HepG2 (cell line): ENCODE measurements around the gene STAMBPL1. TPM values are rescaled to one million over a fixed set of nuclear protein-coding genes. Genes with fewer than 3 reads are reported as not detected.

Experiments used
- CCAR2 ChIP-seq: fragments of 200-400 bp; formaldehyde crosslinking; optimal IDR thresholded peaks from 2 replicates; pipeline ENCODE3; 2018; ENCODE audit warnings: low read depth, mild to moderate bottlenecking, low read length, moderate library complexity
- HNF4G ChIP-seq, 2 experiments: sonication (generic) in 1 of 2; formaldehyde crosslinking in 1 of 2; IDR thresholded peaks; 2 replicates each; pipeline versions ENCODE4 v1.4.0 to v1.6.1; 2011 to 2020; ENCODE audit warnings: borderline replicate concordance in 2 of 2, low read depth in 2 of 2, mild to moderate bottlenecking in 2 of 2, low read length in 1 of 2, missing genetic modification reagents in 1 of 2, moderate library complexity in 1 of 2
- NCOA1 ChIP-seq: sonication (generic); formaldehyde crosslinking; IDR thresholded peaks from 2 replicates; pipeline ENCODE4 v1.9.0; 2021; ENCODE audit warnings: missing genetic modification reagents
- NFKBIZ ChIP-seq: IDR thresholded peaks from 2 replicates; pipeline ENCODE4 v1.6.1; 2018; ENCODE audit warnings: missing genetic modification reagents, missing compliant biosample characterization
- PCBP2 ChIP-seq: fragments of 200-400 bp; formaldehyde crosslinking; optimal IDR thresholded peaks from 2 replicates; pipeline ENCODE3; 2018; ENCODE audit warnings: low read length, low read depth; ENCODE audit not compliant: poor library complexity, severe bottlenecking
- PITX1 ChIP-seq: sonication (generic); formaldehyde crosslinking; IDR thresholded peaks from 2 replicates; pipeline ENCODE4 v1.5.1; 2020; ENCODE audit warnings: mild to moderate bottlenecking, missing genetic modification reagents
- SCMH1 ChIP-seq: sonication (generic); formaldehyde crosslinking; IDR thresholded peaks from 2 replicates; pipeline ENCODE4 v1.9.0; 2021; ENCODE audit warnings: missing genetic modification reagents, mild to moderate bottlenecking, borderline replicate concordance
- SMAD3 ChIP-seq: sonication (generic); formaldehyde crosslinking; IDR thresholded peaks from 2 replicates; pipeline ENCODE4 v1.4.0; 2020; ENCODE audit warnings: missing genetic modification reagents
- SP2 ChIP-seq: sonication (generic); formaldehyde crosslinking; IDR thresholded peaks from 2 replicates; pipeline ENCODE4 v1.5.1; 2020; ENCODE audit warnings: mild to moderate bottlenecking, missing genetic modification reagents
- XRCC5 ChIP-seq: fragments of 200-400 bp; formaldehyde crosslinking; optimal IDR thresholded peaks from 2 replicates; pipeline ENCODE3; 2017; ENCODE audit warnings: mild to moderate bottlenecking, low read length
- ZBTB3 ChIP-seq: sonication (generic); formaldehyde crosslinking; IDR thresholded peaks from 2 replicates; pipeline ENCODE4 v1.4.0; 2020; ENCODE audit warnings: low read depth, mild to moderate bottlenecking, moderate library complexity, missing genetic modification reagents, borderline replicate concordance
- ZNF224 ChIP-seq: sonication (generic); formaldehyde crosslinking; IDR thresholded peaks from 2 replicates; pipeline ENCODE4 v1.5.0; 2020; ENCODE audit warnings: mild to moderate bottlenecking, missing genetic modification reagents
- ZNF263 ChIP-seq: sonication (generic); formaldehyde crosslinking; IDR thresholded peaks from 2 replicates; pipeline ENCODE4 v1.4.0; 2020; ENCODE audit warnings: missing genetic modification reagents
- ZNF547 ChIP-seq: sonication (generic); formaldehyde crosslinking; IDR thresholded peaks from 2 replicates; pipeline ENCODE4 v1.5.1; 2020; ENCODE audit warnings: mild to moderate bottlenecking, missing genetic modification reagents
- ZNF549 ChIP-seq: sonication (generic); formaldehyde crosslinking; IDR thresholded peaks from 2 replicates; pipeline ENCODE4 v1.5.0; 2020; ENCODE audit warnings: missing genetic modification reagents
- ZNF598 ChIP-seq: sonication (generic); formaldehyde crosslinking; IDR thresholded peaks from 2 replicates; pipeline ENCODE4 v1.5.1; 2020; ENCODE audit warnings: mild to moderate bottlenecking, missing genetic modification reagents, borderline replicate concordance
- ZNF629 ChIP-seq: sonication (generic); formaldehyde crosslinking; conservative IDR thresholded peaks from 2 replicates; pipeline ENCODE4 v1.5.0; 2020; ENCODE audit warnings: missing genetic modification reagents
- ZNF720 ChIP-seq: sonication (generic); formaldehyde crosslinking; IDR thresholded peaks from 2 replicates; pipeline ENCODE4 v1.4.0; 2020; ENCODE audit warnings: missing genetic modification reagents
- ZNF749 ChIP-seq: sonication (generic); formaldehyde crosslinking; IDR thresholded peaks from 2 replicates; pipeline ENCODE4 v1.8.0; 2022; ENCODE audit warnings: mild to moderate bottlenecking, missing genetic modification reagents, moderate library complexity, borderline replicate concordance
- ZNF773 ChIP-seq: sonication (generic); formaldehyde crosslinking; IDR thresholded peaks from 2 replicates; pipeline ENCODE4 v1.4.0; 2020; ENCODE audit warnings: missing genetic modification reagents, borderline replicate concordance
- ZNF776 ChIP-seq: sonication (generic); formaldehyde crosslinking; IDR thresholded peaks from 2 replicates; pipeline ENCODE4 v1.4.0; 2020; ENCODE audit warnings: mild to moderate bottlenecking, missing genetic modification reagents
- polyA plus RNA-seq, 8 experiments: library from polyadenylated mRNA; depleted of rRNA in 3 of 8; stranded (reverse) in 7 of 8; unstranded in 1 of 8; fragments of >200 nt; fragmentation: Illumina TruSeq in 4 of 8; extraction: Trizol in 4 of 8; gene quantifications; 2 replicates each; pipeline versions ENCODE4 v1.2.1 to v1.2.3, GENCODE V29; 2011 to 2016; ENCODE audit warnings: low read depth in 4 of 8, missing spikeins in 1 of 8, mixed read lengths in 1 of 8; ENCODE audit not compliant: insufficient read depth in 1 of 8
- total RNA-seq, 5 experiments: library from RNA; depleted of rRNA; stranded (reverse); fragments of >200 nt; fragmentation: Illumina TruSeq; extraction: Trizol; gene quantifications; 2 replicates each; pipeline ENCODE4 v1.2.3, GENCODE V29; 2016; ENCODE audit warnings: low read depth in 1 of 5
- TF ChIP-seq, protein P1 (sequence below): sonication (generic); formaldehyde crosslinking; IDR thresholded peaks from 2 replicates; pipeline ENCODE4 v1.8.1; 2023; ENCODE audit warnings: mild to moderate bottlenecking, missing genetic modification reagents
- TF ChIP-seq, protein P2 (sequence below): sonication (generic); formaldehyde crosslinking; IDR thresholded peaks from 2 replicates; pipeline ENCODE4 v1.5.0; 2020; ENCODE audit warnings: mild to moderate bottlenecking, missing genetic modification reagents
- TF ChIP-seq, protein P3 (sequence below): sonication (generic); formaldehyde crosslinking; conservative IDR thresholded peaks from 2 replicates; pipeline ENCODE4 v1.4.0; 2020; ENCODE audit warnings: missing genetic modification reagents
- TF ChIP-seq, protein P4 (sequence below): sonication (generic); formaldehyde crosslinking; conservative IDR thresholded peaks from 2 replicates; pipeline ENCODE4 v1.8.0; 2022; ENCODE audit warnings: missing genetic modification reagents

Gene STAMBPL1
- total and polyA plus RNA-seq, 2 of the 13 experiments (the other 11 are each of a cell fraction or from before 2014, with no cell fraction given): 1.4 to 1.5 TPM

GRCh38 chr10:88880282-88881076 is 434 bp downstream of the STAMBPL1 start (continued):
- TF ChIP-seq, protein P1, sequence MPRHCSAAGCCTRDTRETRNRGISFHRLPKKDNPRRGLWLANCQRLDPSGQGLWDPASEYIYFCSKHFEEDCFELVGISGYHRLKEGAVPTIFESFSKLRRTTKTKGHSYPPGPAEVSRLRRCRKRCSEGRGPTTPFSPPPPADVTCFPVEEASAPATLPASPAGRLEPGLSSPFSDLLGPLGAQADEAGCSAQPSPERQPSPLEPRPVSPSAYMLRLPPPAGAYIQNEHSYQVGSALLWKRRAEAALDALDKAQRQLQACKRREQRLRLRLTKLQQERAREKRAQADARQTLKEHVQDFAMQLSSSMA: 0 out of 2 replicates have a peak, but pooled peaks have one; percentile 43
- TF ChIP-seq ZNF749 (CRISPR knock-in tag) (peak; percentile 76; the same call in 1 of the 2 replicates), ZNF776 (CRISPR knock-in tag) (peak; percentile 67; the same call in 1 of the 2 replicates), ZNF629 (no peak), PITX1 (CRISPR knock-in tag) (0 out of 2 replicates have a peak, but pooled peaks have one; percentile 18), NFKBIZ (CRISPR knock-in tag) (no peak), ZNF720 (CRISPR knock-in tag) (no peak), PCBP2 (no peak), CCAR2 (no peak), ZNF549 (CRISPR knock-in tag) (no peak), ZNF547 (no peak; the same call in 1 of the 2 replicates), SMAD3 (CRISPR knock-in tag) (no peak), ZNF773 (no peak), HNF4G (IDR thresholded peaks at IDR 0.05; ENCODE audit: borderline replicate concordance, low read depth, low read length) (no peak), HNF4G (CRISPR knock-in tag; IDR thresholded peaks at IDR 0.05; ENCODE audit: borderline replicate concordance, low read depth) (no peak), ZNF224 (CRISPR knock-in tag) (no peak), ZNF598 (CRISPR knock-in tag) (0 out of 2 replicates have a peak, but pooled peaks have one; percentile 30), XRCC5 (peak; percentile 38), ZBTB3 (CRISPR knock-in tag) (no peak), NCOA1 (peak; percentile 63; the same call in 1 of the 2 replicates), ZNF263 (CRISPR knock-in tag) (no peak), SCMH1 (CRISPR knock-in tag) (no peak), SP2 (CRISPR knock-in tag) (no peak)
- TF ChIP-seq, protein P2, sequence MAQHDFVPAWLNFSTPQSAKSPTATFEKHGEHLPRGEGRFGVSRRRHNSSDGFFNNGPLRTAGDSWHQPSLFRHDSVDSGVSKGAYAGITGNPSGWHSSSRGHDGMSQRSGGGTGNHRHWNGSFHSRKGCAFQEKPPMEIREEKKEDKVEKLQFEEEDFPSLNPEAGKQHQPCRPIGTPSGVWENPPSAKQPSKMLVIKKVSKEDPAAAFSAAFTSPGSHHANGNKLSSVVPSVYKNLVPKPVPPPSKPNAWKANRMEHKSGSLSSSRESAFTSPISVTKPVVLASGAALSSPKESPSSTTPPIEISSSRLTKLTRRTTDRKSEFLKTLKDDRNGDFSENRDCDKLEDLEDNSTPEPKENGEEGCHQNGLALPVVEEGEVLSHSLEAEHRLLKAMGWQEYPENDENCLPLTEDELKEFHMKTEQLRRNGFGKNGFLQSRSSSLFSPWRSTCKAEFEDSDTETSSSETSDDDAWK (CRISPR knock-in tag): no peak
- TF ChIP-seq, protein P3, sequence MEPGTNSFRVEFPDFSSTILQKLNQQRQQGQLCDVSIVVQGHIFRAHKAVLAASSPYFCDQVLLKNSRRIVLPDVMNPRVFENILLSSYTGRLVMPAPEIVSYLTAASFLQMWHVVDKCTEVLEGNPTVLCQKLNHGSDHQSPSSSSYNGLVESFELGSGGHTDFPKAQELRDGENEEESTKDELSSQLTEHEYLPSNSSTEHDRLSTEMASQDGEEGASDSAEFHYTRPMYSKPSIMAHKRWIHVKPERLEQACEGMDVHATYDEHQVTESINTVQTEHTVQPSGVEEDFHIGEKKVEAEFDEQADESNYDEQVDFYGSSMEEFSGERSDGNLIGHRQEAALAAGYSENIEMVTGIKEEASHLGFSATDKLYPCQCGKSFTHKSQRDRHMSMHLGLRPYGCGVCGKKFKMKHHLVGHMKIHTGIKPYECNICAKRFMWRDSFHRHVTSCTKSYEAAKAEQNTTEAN: peak; percentile 45; the same call in 1 of the 2 replicates
- TF ChIP-seq, protein P4, sequence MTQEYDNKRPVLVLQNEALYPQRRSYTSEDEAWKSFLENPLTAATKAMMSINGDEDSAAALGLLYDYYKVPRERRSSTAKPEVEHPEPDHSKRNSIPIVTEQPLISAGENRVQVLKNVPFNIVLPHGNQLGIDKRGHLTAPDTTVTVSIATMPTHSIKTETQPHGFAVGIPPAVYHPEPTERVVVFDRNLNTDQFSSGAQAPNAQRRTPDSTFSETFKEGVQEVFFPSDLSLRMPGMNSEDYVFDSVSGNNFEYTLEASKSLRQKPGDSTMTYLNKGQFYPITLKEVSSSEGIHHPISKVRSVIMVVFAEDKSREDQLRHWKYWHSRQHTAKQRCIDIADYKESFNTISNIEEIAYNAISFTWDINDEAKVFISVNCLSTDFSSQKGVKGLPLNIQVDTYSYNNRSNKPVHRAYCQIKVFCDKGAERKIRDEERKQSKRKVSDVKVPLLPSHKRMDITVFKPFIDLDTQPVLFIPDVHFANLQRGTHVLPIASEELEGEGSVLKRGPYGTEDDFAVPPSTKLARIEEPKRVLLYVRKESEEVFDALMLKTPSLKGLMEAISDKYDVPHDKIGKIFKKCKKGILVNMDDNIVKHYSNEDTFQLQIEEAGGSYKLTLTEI (CRISPR knock-in tag): no peak
